ENCODE results near the gene TUBE1.
"Not testable (repeated sequence)": the region's sequence is repeated elsewhere in the genome, so short reads cannot be mapped to it uniquely, and the experiment has no call there.

The TUBE1 gene

GRCh38 chr6:112116221-112116620, 28.9 kb upstream of the TUBE1 start:
- no peak for TF ChIP-seq CTCF (IDR thresholded peaks at IDR 0.05; ENCODE audit: borderline replicate concordance, insufficient read depth, low read depth, low read length)
- H3K4me3 ChIP-seq (ENCODE audit: low read depth, low read length) = no peak overlapping the region

GRCh38 chr6:112114577-112115223, 27.4 kb upstream of the TUBE1 start:
- TF ChIP-seq CTCF (IDR thresholded peaks at IDR 0.05; ENCODE audit: borderline replicate concordance, insufficient read depth, low read depth, low read length) = no peak

GRCh38 chr6:112113918-112114317, 26.6 kb upstream of the TUBE1 start:
- no peak overlapping the region for H3K4me3 ChIP-seq (ENCODE audit: low read depth, low read length)
- no peak for TF ChIP-seq CTCF (IDR thresholded peaks at IDR 0.05; ENCODE audit: borderline replicate concordance, insufficient read depth, low read depth, low read length)

More at GRCh38 chr6:112114577-112115223, 27.4 kb upstream of the TUBE1 start:
- H3K4me3 ChIP-seq (ENCODE audit: low read depth, low read length) = no peak overlapping the region

- H3K4me3 ChIP-seq (ENCODE audit: low read depth, low read length) = no peak overlapping the region
- no peak for TF ChIP-seq CTCF (IDR thresholded peaks at IDR 0.05; ENCODE audit: borderline replicate concordance, insufficient read depth, low read depth, low read length)
These were observed 26.1 kb upstream of the TUBE1 start for GRCh38 chr6:112113431-112113830.

- no peak for TF ChIP-seq CTCF (IDR thresholded peaks at IDR 0.05; ENCODE audit: borderline replicate concordance, insufficient read depth, low read depth, low read length)
- H3K4me3 ChIP-seq (ENCODE audit: low read depth, low read length) = no peak overlapping the region
These were observed 22.0 kb upstream of the TUBE1 start for GRCh38 chr6:112109262-112109661.

- H3K4me3 ChIP-seq (ENCODE audit: low read depth, low read length) = no peak overlapping the region
- TF ChIP-seq CTCF (IDR thresholded peaks at IDR 0.05; ENCODE audit: borderline replicate concordance, insufficient read depth, low read depth, low read length) = no peak
These were observed 19.3 kb upstream of the TUBE1 start for GRCh38 chr6:112106562-112106961.

- H3K4me3 ChIP-seq (ENCODE audit: low read depth, low read length) = not testable (repeated sequence)
These were observed 18.7 kb upstream of the TUBE1 start for GRCh38 chr6:112106026-112106425.
